Natural killer cell treated with Interleukin-12 subunit alpha and Interleukin-12 subunit beta and Interleukin-15 and Interleukin-18, amount 100 ng/mL, for 72 hours (primary cell): ENCODE data around the gene TBXAS1. TPM values are rescaled to one million over a fixed set of nuclear protein-coding genes. Genes with fewer than 3 reads are reported as not detected.
A peak's percentile ranks its signal among the peaks of the same experiment; 100 is the strongest.

ENCODE experiments used
- ATAC-seq, 2 donors: fragments of 150-1000 bp; cut with Tn5 transposase in 1 of 2; sonication (Bioruptor Pico), chemical (Tn5 transposase) in 1 of 2; 2 replicates each; pipeline ENCODE4 v1.10.0; 2021
- DNase-seq: peaks from one replicate; pipeline ENCODE4 v3.0.0; 2022; ENCODE audit warnings: low spot score
- H3K27ac Mint-ChIP-seq, 2 donors: 1 replicate in 1 of 2; 2 replicates in 1 of 2; pipeline ENCODE4 v1.8.0; 2022; ENCODE audit warnings: mixed read lengths in 2 of 2, mild to moderate bottlenecking in 1 of 2, moderate library complexity in 1 of 2
- H3K27me3 Mint-ChIP-seq, 2 donors: 1 replicate in 1 of 2; 2 replicates in 1 of 2; pipeline ENCODE4 v1.8.0; 2022; ENCODE audit warnings: mixed read lengths in 2 of 2
- H3K36me3 Mint-ChIP-seq: one replicate; pipeline ENCODE4 v1.8.0; 2022; ENCODE audit warnings: mixed read lengths
- H3K4me1 Mint-ChIP-seq, 2 donors: 1 replicate in 1 of 2; 2 replicates in 1 of 2; pipeline ENCODE4 v1.8.0; 2022; ENCODE audit warnings: low read depth in 2 of 2, mixed read lengths in 2 of 2, mild to moderate bottlenecking in 1 of 2
- H3K4me3 Mint-ChIP-seq: one replicate; pipeline ENCODE4 v1.8.0; 2022; ENCODE audit warnings: mixed read lengths
- H3K9me3 Mint-ChIP-seq: 2 replicates; pipeline ENCODE4 v1.8.0; 2022; ENCODE audit warnings: mixed read lengths
- total RNA-seq, 2 donors: library from RNA; stranded (reverse); gene quantifications; one replicate each; pipeline ENCODE4 v1.2.3, GENCODE V29; 2022

The TBXAS1 gene
- total RNA-seq, 2 donors from 2014 or later, result 104 to 130 TPM

- DNase-seq (no peak), ATAC-seq (no peak)
- H3K36me3 Mint-ChIP-seq, result peaks cover 4% of the 10 kb centered on the region
- H3K4me1 Mint-ChIP-seq, result peaks cover 17 to 19% of the 10 kb centered on the region in 2 donors
- H3K4me3 Mint-ChIP-seq, result no peak overlapping the region
- H3K27ac Mint-ChIP-seq, result no peak overlapping the region
- H3K27me3 Mint-ChIP-seq, result no peaks in the 10 kb centered on the region
- no peaks in the 10 kb centered on the region for H3K9me3 Mint-ChIP-seq
These were observed 175.6 kb downstream of the TBXAS1 start for GRCh38 chr7:140004672-140005071.

GRCh38 chr7:140005341-140005740, 176.3 kb downstream of the TBXAS1 start:
- Mint-ChIP-seq H3K27ac (no peak overlapping the region), H3K9me3 (no peaks in the 10 kb centered on the region), H3K36me3 (peaks cover 4% of the 10 kb centered on the region), H3K27me3 (no peaks in the 10 kb centered on the region), H3K4me1 (peaks cover 17 to 19% of the 10 kb centered on the region in 2 donors), H3K4me3 (no peak overlapping the region)
- DNase-seq, result no peak
- ATAC-seq, result no peak

GRCh38 chr7:140005754-140006503, 176.9 kb downstream of the TBXAS1 start:
- DNase-seq (no peak), ATAC-seq (no peak)
- H3K4me1 Mint-ChIP-seq, result peaks cover 16 to 17% of the 10 kb centered on the region in 2 donors
- no peaks in the 10 kb centered on the region for H3K27me3 Mint-ChIP-seq
- H3K4me3 Mint-ChIP-seq, result no peak overlapping the region
- no peaks in the 10 kb centered on the region for H3K9me3 Mint-ChIP-seq
- H3K36me3 Mint-ChIP-seq, result peaks cover 4% of the 10 kb centered on the region
- H3K27ac Mint-ChIP-seq, result no peak overlapping the region

GRCh38 chr7:140006600-140006999, 177.5 kb downstream of the TBXAS1 start:
- Mint-ChIP-seq H3K4me1 (peaks cover 17% of the 10 kb centered on the region in 2 donors), H3K4me3 (no peak overlapping the region), H3K27ac (no peak overlapping the region), H3K9me3 (no peaks in the 10 kb centered on the region), H3K36me3 (peaks cover 4% of the 10 kb centered on the region), H3K27me3 (no peaks in the 10 kb centered on the region)
- DNase-seq, result no peak
- ATAC-seq, result no peak

- peaks cover 4% of the 10 kb centered on the region for H3K36me3 Mint-ChIP-seq
- no peak overlapping the region for H3K27ac Mint-ChIP-seq
- DNase-seq, result no peak
- no peaks in the 10 kb centered on the region for H3K9me3 Mint-ChIP-seq
- H3K4me1 Mint-ChIP-seq, result peaks cover 11 to 13% of the 10 kb centered on the region in 2 donors
- no peak overlapping the region for H3K4me3 Mint-ChIP-seq
- no peaks in the 10 kb centered on the region for H3K27me3 Mint-ChIP-seq
- no peak for ATAC-seq
These were observed 178.1 kb downstream of the TBXAS1 start for GRCh38 chr7:140007051-140007690.

GRCh38 chr7:140008755-140009610, 179.9 kb downstream of the TBXAS1 start:
- DNase-seq (no peak), ATAC-seq (no peak)
- Mint-ChIP-seq H3K4me3 (no peak overlapping the region), H3K4me1 (peaks cover 2 to 4% of the 10 kb centered on the region in 2 donors), H3K9me3 (no peaks in the 10 kb centered on the region), H3K36me3 (peaks cover 4% of the 10 kb centered on the region), H3K27ac (no peak overlapping the region), H3K27me3 (no peaks in the 10 kb centered on the region)

- ATAC-seq (no peak), DNase-seq (peak; percentile 31)
- Mint-ChIP-seq H3K36me3 (peaks cover 4% of the 10 kb centered on the region), H3K4me3 (no peak overlapping the region), H3K27ac (no peak overlapping the region), H3K9me3 (no peaks in the 10 kb centered on the region), H3K27me3 (no peaks in the 10 kb centered on the region), H3K4me1 (peaks cover 0 to 2% of the 10 kb centered on the region in 2 donors)
These were observed 180.7 kb downstream of the TBXAS1 start for GRCh38 chr7:140009735-140010134.

- Mint-ChIP-seq H3K9me3 (no peaks in the 10 kb centered on the region), H3K36me3 (peaks cover 4% of the 10 kb centered on the region), H3K4me3 (no peak overlapping the region)
These were observed 181.3 kb downstream of the TBXAS1 start for GRCh38 chr7:140010194-140010895.

GRCh38 chr7:140013676-140014075, 184.6 kb downstream of the TBXAS1 start:
- no peak overlapping the region for H3K27ac Mint-ChIP-seq
- ATAC-seq (no peak), DNase-seq (peak; percentile 40)
- peaks cover 0 to 6% of the 10 kb centered on the region in 2 donors for H3K4me1 Mint-ChIP-seq
- H3K9me3 Mint-ChIP-seq, result no peaks in the 10 kb centered on the region
- H3K36me3 Mint-ChIP-seq, result no peaks in the 10 kb centered on the region
- no peaks in the 10 kb centered on the region for H3K27me3 Mint-ChIP-seq
- H3K4me3 Mint-ChIP-seq, result no peak overlapping the region

More at GRCh38 chr7:140010194-140010895, 181.3 kb downstream of the TBXAS1 start:
- peaks cover 0 to 2% of the 10 kb centered on the region in 2 donors for H3K4me1 Mint-ChIP-seq
- ATAC-seq (no peak), DNase-seq (no peak)
- H3K27ac Mint-ChIP-seq, result no peak overlapping the region
- no peaks in the 10 kb centered on the region for H3K27me3 Mint-ChIP-seq

- Mint-ChIP-seq H3K27ac (no peak overlapping the region), H3K4me3 (no peak overlapping the region), H3K36me3 (no peaks in the 10 kb centered on the region), H3K9me3 (no peaks in the 10 kb centered on the region), H3K27me3 (no peaks in the 10 kb centered on the region), H3K4me1 (peaks cover 0 to 8% of the 10 kb centered on the region in 2 donors)
- ATAC-seq (no peak), DNase-seq (peak; percentile 56)
These were observed 185.1 kb downstream of the TBXAS1 start for GRCh38 chr7:140014123-140014522.

GRCh38 chr7:140015471-140015970, 186.5 kb downstream of the TBXAS1 start:
- DNase-seq, result peak; percentile 44

GRCh38 chr7:140016540-140016939, 187.5 kb downstream of the TBXAS1 start:
- Mint-ChIP-seq H3K27ac (no peak overlapping the region), H3K4me1 (peaks cover 0 to 6% of the 10 kb centered on the region in 2 donors)

More at GRCh38 chr7:140015471-140015970, 186.5 kb downstream of the TBXAS1 start:
- Mint-ChIP-seq H3K27ac (no peak overlapping the region), H3K4me3 (no peak overlapping the region), H3K9me3 (no peaks in the 10 kb centered on the region), H3K36me3 (no peaks in the 10 kb centered on the region), H3K4me1 (peaks cover 0 to 8% of the 10 kb centered on the region in 2 donors), H3K27me3 (no peaks in the 10 kb centered on the region)
- peak in 1 of 2 donors; percentile 41 for ATAC-seq

GRCh38 chr7:140017034-140017433, 188.0 kb downstream of the TBXAS1 start:
- Mint-ChIP-seq H3K27ac (no peak overlapping the region), H3K36me3 (no peaks in the 10 kb centered on the region), H3K9me3 (no peaks in the 10 kb centered on the region), H3K27me3 (no peaks in the 10 kb centered on the region), H3K4me3 (no peak overlapping the region), H3K4me1 (peaks cover 0 to 6% of the 10 kb centered on the region in 2 donors)
- ATAC-seq, result no peak
- DNase-seq, result peak; percentile 28

More at GRCh38 chr7:140016540-140016939, 187.5 kb downstream of the TBXAS1 start:
- DNase-seq (no peak), ATAC-seq (no peak)
- Mint-ChIP-seq H3K4me3 (no peak overlapping the region), H3K27me3 (no peaks in the 10 kb centered on the region), H3K36me3 (no peaks in the 10 kb centered on the region), H3K9me3 (no peaks in the 10 kb centered on the region)
